Nephron (organoid): ENCODE measurements around the gene ERP44.
"Not testable (repeated sequence)": the region's sequence is repeated elsewhere in the genome, so short reads cannot be mapped to it uniquely, and the experiment has no call there.

Experiments used
- H3K27ac Mint-ChIP-seq, 3 experiments: 2 replicates each; pipeline ENCODE4 v1.8.0; 2020; ENCODE audit warnings: mixed read lengths in 3 of 3, mild to moderate bottlenecking in 2 of 3, moderate library complexity in 1 of 3
- H3K27me3 Mint-ChIP-seq: 2 replicates; pipeline ENCODE4 v1.8.0; 2021; ENCODE audit warnings: low read depth, mild to moderate bottlenecking, moderate library complexity, mixed read lengths
- H3K36me3 Mint-ChIP-seq: 2 replicates; pipeline ENCODE4 v1.8.0; 2020; ENCODE audit warnings: low read depth, mixed read lengths
- H3K4me1 Mint-ChIP-seq: 2 replicates; pipeline ENCODE4 v1.8.0; 2020; ENCODE audit warnings: mixed read lengths
- H3K4me3 Mint-ChIP-seq, 3 experiments: 2 replicates each; pipeline ENCODE4 v1.8.0; 2020; ENCODE audit warnings: mild to moderate bottlenecking in 3 of 3, mixed read lengths in 3 of 3, moderate library complexity in 2 of 3
- H3K9me3 Mint-ChIP-seq: 2 replicates; pipeline ENCODE4 v1.8.0; 2020; ENCODE audit warnings: mixed read lengths
- TF ChIP-seq, protein P1 (sequence below), 3 experiments: fragments of 200-600 bp; sonication (generic); IDR thresholded peaks; one replicate each; pipeline ENCODE4 v1.5.0; 2021; ENCODE audit warnings: antibody characterized with exemption in 3 of 3; ENCODE audit not compliant: unreplicated experiment in 3 of 3

ERP44 gene

DNA sequence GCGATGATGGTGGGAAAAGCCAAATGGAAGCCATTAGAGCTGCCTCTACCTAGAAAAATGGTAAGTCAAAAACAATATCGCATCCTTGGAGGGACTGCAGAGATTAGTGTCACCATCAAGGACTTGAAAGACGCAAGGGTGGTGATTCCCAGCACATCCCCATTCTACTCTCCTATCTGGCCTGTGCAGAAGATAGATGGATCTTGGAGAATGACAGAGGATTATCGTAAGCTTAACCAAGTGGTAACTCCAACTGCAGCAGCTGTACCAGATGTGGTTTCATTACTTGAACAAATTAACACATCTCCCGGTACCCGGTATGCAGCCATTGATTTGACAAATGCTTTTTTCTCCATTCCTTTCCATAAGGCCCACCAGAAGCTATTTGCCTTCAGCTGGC lies 23.8 kb downstream of the ERP44 start:
- Mint-ChIP-seq H3K36me3 (peaks cover 26% of the 10 kb centered on the region), H3K4me1 (peaks cover 6% of the 10 kb centered on the region), H3K27me3 (no peaks in the 10 kb centered on the region), H3K9me3 (no peaks in the 10 kb centered on the region), H3K27ac (no peak overlapping the region), H3K4me3 (no peak overlapping the region)
- TF ChIP-seq, protein P1, sequence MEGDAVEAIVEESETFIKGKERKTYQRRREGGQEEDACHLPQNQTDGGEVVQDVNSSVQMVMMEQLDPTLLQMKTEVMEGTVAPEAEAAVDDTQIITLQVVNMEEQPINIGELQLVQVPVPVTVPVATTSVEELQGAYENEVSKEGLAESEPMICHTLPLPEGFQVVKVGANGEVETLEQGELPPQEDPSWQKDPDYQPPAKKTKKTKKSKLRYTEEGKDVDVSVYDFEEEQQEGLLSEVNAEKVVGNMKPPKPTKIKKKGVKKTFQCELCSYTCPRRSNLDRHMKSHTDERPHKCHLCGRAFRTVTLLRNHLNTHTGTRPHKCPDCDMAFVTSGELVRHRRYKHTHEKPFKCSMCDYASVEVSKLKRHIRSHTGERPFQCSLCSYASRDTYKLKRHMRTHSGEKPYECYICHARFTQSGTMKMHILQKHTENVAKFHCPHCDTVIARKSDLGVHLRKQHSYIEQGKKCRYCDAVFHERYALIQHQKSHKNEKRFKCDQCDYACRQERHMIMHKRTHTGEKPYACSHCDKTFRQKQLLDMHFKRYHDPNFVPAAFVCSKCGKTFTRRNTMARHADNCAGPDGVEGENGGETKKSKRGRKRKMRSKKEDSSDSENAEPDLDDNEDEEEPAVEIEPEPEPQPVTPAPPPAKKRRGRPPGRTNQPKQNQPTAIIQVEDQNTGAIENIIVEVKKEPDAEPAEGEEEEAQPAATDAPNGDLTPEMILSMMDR (IDR thresholded peaks at IDR 0.05; ENCODE audit: unreplicated experiment in 3 of 3), result no peak

DNA sequence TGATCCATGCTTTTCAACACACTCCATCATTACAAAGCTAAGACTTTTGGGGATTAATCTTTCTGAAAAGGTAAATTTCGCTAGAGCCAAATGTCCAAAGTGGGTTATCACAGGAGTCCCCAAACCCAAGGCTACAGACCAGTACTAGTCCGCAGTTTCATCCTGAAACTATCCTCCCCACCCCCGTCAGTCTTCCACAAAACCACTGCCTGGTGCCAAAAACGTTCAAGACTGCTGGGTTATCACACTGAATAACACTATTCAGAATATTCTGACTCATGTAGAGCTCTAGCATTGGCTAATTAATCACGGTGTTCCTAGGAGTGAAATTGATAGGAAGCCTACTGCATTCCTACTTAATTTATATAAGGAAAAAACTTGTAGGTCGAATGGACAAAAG lies 24.7 kb downstream of the ERP44 start:
- Mint-ChIP-seq H3K27me3 (no peaks in the 10 kb centered on the region), H3K4me3 (no peak overlapping the region), H3K4me1 (peaks cover 6% of the 10 kb centered on the region), H3K27ac (no peak overlapping the region), H3K36me3 (peaks cover 28% of the 10 kb centered on the region), H3K9me3 (no peaks in the 10 kb centered on the region)
- TF ChIP-seq, protein P1 (IDR thresholded peaks at IDR 0.05; ENCODE audit: unreplicated experiment in 3 of 3), result no peak

DNA sequence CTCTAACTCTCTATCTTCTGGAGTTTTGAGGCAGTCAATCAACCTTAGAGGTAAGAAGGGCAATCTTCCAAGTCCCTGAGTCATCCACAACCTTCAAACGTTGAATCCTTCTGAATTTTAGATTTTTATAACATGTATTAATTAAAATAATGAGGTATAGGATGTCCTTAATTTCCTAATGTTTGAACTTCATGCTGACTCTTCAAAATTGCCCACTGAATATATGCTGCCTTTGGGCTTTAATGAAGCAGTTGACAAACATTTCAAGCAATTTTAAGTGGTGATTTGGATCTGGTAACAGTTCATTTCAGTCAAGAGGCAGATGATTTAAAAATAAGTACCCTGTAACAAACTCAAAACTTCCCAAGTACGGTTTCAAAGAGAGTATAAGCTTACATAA lies 26.0 kb downstream of the ERP44 start:
- no peak overlapping the region for H3K27ac Mint-ChIP-seq
- no peak overlapping the region for H3K4me3 Mint-ChIP-seq
- H3K36me3 Mint-ChIP-seq, result peaks cover 30% of the 10 kb centered on the region
- TF ChIP-seq, protein P1 (IDR thresholded peaks at IDR 0.05; ENCODE audit: unreplicated experiment in 3 of 3), result no peak
- H3K4me1 Mint-ChIP-seq, result peaks cover 6% of the 10 kb centered on the region
- H3K9me3 Mint-ChIP-seq, result no peaks in the 10 kb centered on the region
- H3K27me3 Mint-ChIP-seq, result no peaks in the 10 kb centered on the region

DNA sequence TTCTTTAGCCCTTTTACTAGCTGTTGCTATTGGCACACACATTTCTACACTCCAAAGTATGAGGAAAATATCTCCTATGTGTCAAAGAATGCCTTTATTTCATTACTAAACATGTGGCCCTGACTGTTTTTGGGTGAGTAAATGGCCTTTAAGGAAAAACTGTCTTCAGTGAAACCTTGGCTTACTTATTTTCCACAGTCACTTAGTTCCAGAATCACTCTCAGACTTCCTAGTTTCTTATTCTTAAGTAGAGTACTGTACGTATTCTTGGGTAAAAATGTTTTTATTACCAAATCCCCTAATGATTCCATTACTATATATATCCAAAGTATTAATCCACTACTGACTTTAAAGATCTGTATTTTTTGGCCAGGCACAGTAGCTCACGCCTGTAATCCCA lies 27.5 kb downstream of the ERP44 start:
- Mint-ChIP-seq H3K4me1 (peaks cover 6% of the 10 kb centered on the region), H3K4me3 (no peak overlapping the region), H3K36me3 (peaks cover 27% of the 10 kb centered on the region), H3K27me3 (no peaks in the 10 kb centered on the region), H3K27ac (no peak overlapping the region), H3K9me3 (peaks cover 7% of the 10 kb centered on the region)
- TF ChIP-seq, protein P1 (IDR thresholded peaks at IDR 0.05; ENCODE audit: unreplicated experiment in 3 of 3), result no peak

DNA sequence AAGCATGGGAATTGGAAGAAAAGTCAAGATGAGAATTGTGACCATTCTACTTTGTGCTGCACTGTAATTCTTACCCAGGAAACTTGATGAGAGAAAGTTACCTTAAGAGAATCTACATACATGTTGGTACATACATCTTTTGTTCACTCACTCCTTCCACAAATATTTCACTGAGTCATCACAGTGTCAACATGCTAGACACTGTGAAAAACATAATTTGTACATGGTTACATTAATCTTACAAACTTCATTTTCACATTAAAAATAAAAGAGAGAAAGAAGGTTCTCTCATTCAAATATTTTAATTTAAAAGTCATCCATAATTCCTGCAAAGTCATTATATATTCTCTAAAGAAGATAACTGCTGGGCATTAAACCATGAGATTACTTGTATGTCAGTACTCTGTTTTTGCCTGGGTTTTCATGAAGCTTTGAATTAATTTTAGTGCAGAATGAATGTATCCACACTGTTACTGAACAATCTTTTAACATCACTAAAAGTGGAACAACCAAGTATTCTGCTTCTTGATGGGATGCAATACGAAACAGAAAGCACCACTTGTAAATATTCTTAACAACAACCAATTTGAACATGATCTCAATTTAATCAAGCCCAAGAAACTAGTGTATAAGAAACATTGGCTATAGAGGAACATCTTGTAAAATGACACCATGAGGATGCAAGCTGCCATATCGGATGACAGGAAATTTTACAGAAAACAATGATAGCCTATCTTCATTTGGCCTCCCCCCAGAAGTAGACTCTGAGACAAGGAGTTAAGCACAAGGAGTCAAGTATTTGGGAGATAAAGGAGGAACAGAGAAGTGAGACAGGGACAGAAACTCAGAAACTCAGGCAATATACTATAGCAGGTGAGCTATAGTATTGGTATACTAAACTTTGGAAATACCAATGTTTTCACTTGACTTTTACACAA lies 28.4 kb downstream of the ERP44 start:
- TF ChIP-seq, protein P1 (IDR thresholded peaks at IDR 0.05; ENCODE audit: unreplicated experiment in 3 of 3), result no peak
- peaks cover 8% of the 10 kb centered on the region for H3K9me3 Mint-ChIP-seq
- H3K4me3 Mint-ChIP-seq, result no peak overlapping the region
- no peak overlapping the region for H3K27ac Mint-ChIP-seq
- H3K4me1 Mint-ChIP-seq, result peaks cover 6% of the 10 kb centered on the region
- H3K36me3 Mint-ChIP-seq, result peaks cover 30% of the 10 kb centered on the region
- H3K27me3 Mint-ChIP-seq, result no peaks in the 10 kb centered on the region

DNA sequence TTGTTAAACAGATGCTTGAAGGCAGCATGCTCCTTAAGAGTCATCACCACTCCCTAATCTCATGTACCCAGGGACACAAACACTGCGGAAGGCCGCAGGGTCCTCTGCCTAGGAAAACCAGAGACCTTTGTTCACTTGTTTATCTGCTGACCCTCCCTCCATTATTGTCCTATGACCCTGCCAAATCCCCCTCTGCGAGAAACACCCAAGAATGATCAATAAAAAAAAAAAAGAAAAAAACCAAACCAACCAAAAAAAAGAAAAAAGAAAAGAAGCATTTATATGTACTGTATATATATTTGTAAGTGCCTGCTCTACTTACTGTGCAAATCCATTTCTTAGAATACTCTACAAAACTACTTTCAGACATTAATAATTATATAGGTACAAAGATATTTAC lies 29.7 kb downstream of the ERP44 start:
- H3K27ac Mint-ChIP-seq, H3K4me3 Mint-ChIP-seq: not testable (repeated sequence)
- H3K36me3 Mint-ChIP-seq, result peaks cover 30% of the 10 kb centered on the region

DNA sequence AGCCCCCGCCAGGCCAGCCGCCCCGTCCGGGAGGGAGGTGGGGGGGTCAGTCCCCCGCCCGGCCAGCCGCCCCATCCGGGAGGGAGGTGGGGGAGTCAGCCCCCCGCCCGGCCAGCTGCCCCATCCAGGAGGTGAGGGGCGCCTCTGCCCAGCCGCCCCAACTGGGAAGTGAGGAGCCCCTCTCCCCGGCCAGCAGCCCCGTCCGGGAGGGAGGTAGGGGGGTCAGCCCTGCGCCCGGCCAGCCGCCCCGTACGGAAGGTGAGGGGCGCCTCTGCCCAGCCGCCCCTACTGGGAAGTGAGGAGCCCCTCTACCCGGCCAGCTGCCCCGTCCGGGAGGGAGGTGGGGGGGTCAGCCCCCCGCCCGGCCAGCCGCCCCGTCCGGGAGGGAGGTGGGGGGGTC lies 30.8 kb downstream of the ERP44 start:
- not testable (repeated sequence) for H3K9me3 Mint-ChIP-seq, H3K27ac Mint-ChIP-seq, H3K27me3 Mint-ChIP-seq, H3K4me3 Mint-ChIP-seq
- Mint-ChIP-seq H3K36me3 (peaks cover 30% of the 10 kb centered on the region), H3K4me1 (peaks cover 15% of the 10 kb centered on the region)

More for the DNA sequence above, 29.7 kb downstream of the ERP44 start:
- H3K4me1 Mint-ChIP-seq, H3K9me3 Mint-ChIP-seq, H3K27me3 Mint-ChIP-seq: not testable (repeated sequence)
